ENCODE results near the gene RHBDL2. TPM values are rescaled to one million over a fixed set of nuclear protein-coding genes. Genes with fewer than 3 reads are reported as not detected.

Gene RHBDL2
- total and polyA plus RNA-seq, 4 donors: 0.14 to 0.28 (median 0.17) TPM; not detected in 1

- TF ChIP-seq FOXA2 (IDR thresholded peaks at IDR 0.05) (no peak), YY1 (IDR thresholded peaks at IDR 0.05) (no peak), RXRA (IDR thresholded peaks at IDR 0.05) (no peak), HNF4A (conservative IDR thresholded peaks at IDR 0.05) (no peak), TAF1 (conservative IDR thresholded peaks at IDR 0.05) (no peak), HNF4G (IDR thresholded peaks at IDR 0.05) (no peak)
- Histone ChIP-seq H3K36me3 (ENCODE audit: control insufficient read depth in 4 of 4, insufficient read depth in 3 of 4, low read depth in 1 of 4, low read length in 3 of 4) (no peaks in the 10 kb centered on the region), H3K9me3 (ENCODE audit: control insufficient read depth in 4 of 4, low read length in 3 of 4) (no peaks in the 10 kb centered on the region), H3K27me3 (ENCODE audit: control insufficient read depth in 4 of 4, insufficient read depth in 4 of 4, low read length in 3 of 4) (no peaks in the 10 kb centered on the region), H3K27ac (ENCODE audit: low read depth in 1 of 2, low read length in 2 of 2) (no peak overlapping the region), H3K4me1 (ENCODE audit: control insufficient read depth in 4 of 4, insufficient read depth in 4 of 4, low read length in 3 of 4) (no peaks in the 10 kb centered on the region), H3K9ac (ENCODE audit: low read depth in 1 of 2, low read length in 2 of 2) (no peak overlapping the region), H3K4me3 (ENCODE audit: low read depth in 1 of 3, low read length in 3 of 3) (no peak overlapping the region)
- DNase-seq (ENCODE audit: low spot score): no peak
- 91% methylated on average over 2 of the region's 2 CpGs for WGBS
Measured at GRCh38 chr1:38925391-38925790, 16.2 kb downstream of the RHBDL2 start.

DNA sequence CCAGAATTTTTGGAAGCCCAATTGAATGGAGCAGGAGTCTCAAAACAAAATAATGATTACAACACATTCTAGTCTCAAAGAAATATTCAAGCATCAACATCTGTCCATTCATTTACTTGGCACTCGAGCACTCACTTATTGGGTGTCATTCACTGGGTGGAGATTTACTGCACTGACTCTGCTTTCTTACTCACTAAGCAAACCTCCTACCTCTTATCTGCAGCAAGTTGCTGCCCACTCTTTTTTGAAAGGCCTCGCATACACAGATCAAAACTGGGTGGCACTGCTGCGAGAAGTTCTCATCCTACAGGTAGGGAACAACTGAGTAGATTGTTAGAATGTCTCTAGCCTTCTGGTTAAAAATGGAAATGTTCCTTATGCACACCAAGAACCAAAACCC, 18.0 kb downstream of the RHBDL2 start:
- WGBS: 84% methylated on average over 3 of the region's 3 CpGs
- Histone ChIP-seq H3K36me3 (ENCODE audit: control insufficient read depth in 4 of 4, insufficient read depth in 3 of 4, low read depth in 1 of 4, low read length in 3 of 4) (no peaks in the 10 kb centered on the region), H3K4me3 (ENCODE audit: low read depth in 1 of 3, low read length in 3 of 3) (no peak overlapping the region), H3K27ac (ENCODE audit: low read depth in 1 of 2, low read length in 2 of 2) (no peak overlapping the region), H3K27me3 (ENCODE audit: control insufficient read depth in 4 of 4, insufficient read depth in 4 of 4, low read length in 3 of 4) (no peaks in the 10 kb centered on the region), H3K9me3 (ENCODE audit: control insufficient read depth in 4 of 4, low read length in 3 of 4) (no peaks in the 10 kb centered on the region), H3K9ac (ENCODE audit: low read depth in 1 of 2, low read length in 2 of 2) (no peak overlapping the region), H3K4me1 (ENCODE audit: control insufficient read depth in 4 of 4, insufficient read depth in 4 of 4, low read length in 3 of 4) (no peaks in the 10 kb centered on the region)
- no peak for DNase-seq (ENCODE audit: low spot score)
- no peak for TF ChIP-seq ATF3 (IDR thresholded peaks at IDR 0.05)
- TF ChIP-seq JUND (IDR thresholded peaks at IDR 0.05): no peak
- TF ChIP-seq CTCF (IDR thresholded peaks at IDR 0.05; ENCODE audit: low read depth, low read length, missing input control): no peak
- TF ChIP-seq YY1 (IDR thresholded peaks at IDR 0.05): no peak
- TF ChIP-seq HNF4A (conservative IDR thresholded peaks at IDR 0.05): no peak
- TF ChIP-seq REST (IDR thresholded peaks at IDR 0.05): no peak
- no peak for TF ChIP-seq FOXA2 (IDR thresholded peaks at IDR 0.05)
- no peak for TF ChIP-seq HNF4G (IDR thresholded peaks at IDR 0.05)
- TF ChIP-seq GABPA (IDR thresholded peaks at IDR 0.05 in 1 of 2, conservative IDR thresholded peaks at IDR 0.05 in 1 of 2): no peak

DNA sequence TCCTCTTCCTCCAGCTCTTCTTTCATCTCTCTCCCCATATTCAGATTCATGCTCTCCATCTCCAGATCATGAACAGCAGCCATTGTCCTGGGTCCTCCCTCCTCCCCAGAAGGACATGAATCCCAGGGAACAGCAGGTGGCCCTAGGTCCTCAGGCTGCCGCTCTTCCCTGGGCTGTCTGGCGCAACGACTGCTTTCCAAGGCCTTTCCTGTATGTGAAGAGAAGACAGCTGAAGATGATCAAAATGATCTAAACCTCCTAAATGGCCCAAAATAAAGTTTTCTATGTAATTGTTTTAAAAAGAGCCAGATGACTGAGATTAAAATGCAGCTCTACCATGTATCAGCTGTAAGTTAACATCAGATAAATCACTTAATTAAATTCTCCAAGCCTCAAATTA, 22.5 kb downstream of the RHBDL2 start:
- DNase-seq (ENCODE audit: low spot score): no peak
- WGBS: 52% methylated on average over 3 of the region's 3 CpGs
- H3K36me3 ChIP-seq (ENCODE audit: control insufficient read depth in 4 of 4, insufficient read depth in 3 of 4, low read depth in 1 of 4, low read length in 3 of 4): no peaks in the 10 kb centered on the region
- H3K27me3 ChIP-seq (ENCODE audit: control insufficient read depth in 4 of 4, insufficient read depth in 4 of 4, low read length in 3 of 4): no peaks in the 10 kb centered on the region
- no peak overlapping the region for H3K27ac ChIP-seq (ENCODE audit: low read depth in 1 of 2, low read length in 2 of 2)
- no peaks in the 10 kb centered on the region for H3K4me1 ChIP-seq (ENCODE audit: control insufficient read depth in 4 of 4, insufficient read depth in 4 of 4, low read length in 3 of 4)
- no peak overlapping the region for H3K9ac ChIP-seq (ENCODE audit: low read depth in 1 of 2, low read length in 2 of 2)
- no peak overlapping the region for H3K4me3 ChIP-seq (ENCODE audit: low read depth in 1 of 3, low read length in 3 of 3)
- H3K9me3 ChIP-seq (ENCODE audit: control insufficient read depth in 4 of 4, low read length in 3 of 4): no peaks in the 10 kb centered on the region
- TF ChIP-seq SP1 (IDR thresholded peaks at IDR 0.05) (no peak), ATF3 (IDR thresholded peaks at IDR 0.05) (no peak), RXRA (IDR thresholded peaks at IDR 0.05) (no peak), NR2F2 (IDR thresholded peaks at IDR 0.05) (no peak), RAD21 (IDR thresholded peaks at IDR 0.05) (peak; percentile 78 to 80), JUND (IDR thresholded peaks at IDR 0.05) (no peak), CTCF (IDR thresholded peaks at IDR 0.05; ENCODE audit: low read depth, low read length, missing input control) (peak; percentile 24), HNF4A (conservative IDR thresholded peaks at IDR 0.05) (no peak), GABPA (IDR thresholded peaks at IDR 0.05 in 1 of 2, conservative IDR thresholded peaks at IDR 0.05 in 1 of 2) (no peak), HNF4G (IDR thresholded peaks at IDR 0.05) (no peak)
- TF ChIP-seq, protein P1, sequence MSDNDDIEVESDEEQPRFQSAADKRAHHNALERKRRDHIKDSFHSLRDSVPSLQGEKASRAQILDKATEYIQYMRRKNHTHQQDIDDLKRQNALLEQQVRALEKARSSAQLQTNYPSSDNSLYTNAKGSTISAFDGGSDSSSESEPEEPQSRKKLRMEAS (IDR thresholded peaks at IDR 0.05): no peak
